IMR-90 (cell line): ENCODE results near the gene DNTT.

Experiments used
- CEBPB ChIP-seq: IDR thresholded peaks from 2 replicates; pipeline ENCODE4 v1.6.1; 2012; ENCODE audit warnings: low read depth, low read length, improper control_type of control experiment
- FOS ChIP-seq: fragments of 150-350 bp; IDR thresholded peaks from 2 replicates; pipeline ENCODE4 v1.6.1; 2016; ENCODE audit warnings: low read depth, low read length
- MAFK ChIP-seq: IDR thresholded peaks from 2 replicates; pipeline ENCODE4 v1.6.1; 2012; ENCODE audit warnings: low read depth, low read length, improper control_type of control experiment
- MAZ ChIP-seq: IDR thresholded peaks from 2 replicates; pipeline ENCODE4 v1.6.1; 2012; ENCODE audit warnings: low read depth, mild to moderate bottlenecking, low read length, improper control_type of control experiment, moderate library complexity, borderline replicate concordance
- MXI1 ChIP-seq: IDR thresholded peaks from 2 replicates; pipeline ENCODE4 v1.6.1; 2012; ENCODE audit warnings: low read depth, mild to moderate bottlenecking, low read length, moderate library complexity, borderline replicate concordance
- POLR2A ChIP-seq: IDR thresholded peaks from 2 replicates; pipeline ENCODE4 v1.6.1; 2012; ENCODE audit warnings: mild to moderate bottlenecking, low read depth, low read length
- RAD21 ChIP-seq: IDR thresholded peaks from 2 replicates; pipeline ENCODE4 v1.6.1; 2012; ENCODE audit warnings: low read length, improper control_type of control experiment
- RCOR1 ChIP-seq: IDR thresholded peaks from 2 replicates; pipeline ENCODE4 v1.6.1; 2012; ENCODE audit warnings: mild to moderate bottlenecking, low read length, improper control_type of control experiment; ENCODE audit not compliant: insufficient replicate concordance
- RFX5 ChIP-seq: IDR thresholded peaks from 2 replicates; pipeline ENCODE4 v1.8.0; 2012; ENCODE audit warnings: low read depth, mild to moderate bottlenecking, low read length, moderate library complexity
- SMC3 ChIP-seq: fragments of 150-350 bp; IDR thresholded peaks from 2 replicates; pipeline ENCODE4 v1.6.1; 2016; ENCODE audit warnings: low read depth, mild to moderate bottlenecking, antibody characterized with exemption, low read length, moderate library complexity
- USF2 ChIP-seq: fragments of 150-350 bp; IDR thresholded peaks from 2 replicates; pipeline ENCODE4 v1.6.1; 2017; ENCODE audit warnings: mild to moderate bottlenecking, antibody characterized with exemption, low read length, low read depth
- TF ChIP-seq, protein P1 (sequence below): conservative IDR thresholded peaks from 2 replicates; pipeline ENCODE4 v1.5.1; 2012; ENCODE audit warnings: mild to moderate bottlenecking, low read depth, low read length, improper control_type of control experiment
- TF ChIP-seq, protein P2 (sequence below): fragments of 150-350 bp; IDR thresholded peaks from 2 replicates; pipeline ENCODE4 v1.6.1; 2016; ENCODE audit warnings: low read depth, mild to moderate bottlenecking, low read length, moderate library complexity, borderline replicate concordance

GRCh38 chr10:96261132-96261531 is 43.1 kb upstream of the DNTT start:
- TF ChIP-seq, protein P1, sequence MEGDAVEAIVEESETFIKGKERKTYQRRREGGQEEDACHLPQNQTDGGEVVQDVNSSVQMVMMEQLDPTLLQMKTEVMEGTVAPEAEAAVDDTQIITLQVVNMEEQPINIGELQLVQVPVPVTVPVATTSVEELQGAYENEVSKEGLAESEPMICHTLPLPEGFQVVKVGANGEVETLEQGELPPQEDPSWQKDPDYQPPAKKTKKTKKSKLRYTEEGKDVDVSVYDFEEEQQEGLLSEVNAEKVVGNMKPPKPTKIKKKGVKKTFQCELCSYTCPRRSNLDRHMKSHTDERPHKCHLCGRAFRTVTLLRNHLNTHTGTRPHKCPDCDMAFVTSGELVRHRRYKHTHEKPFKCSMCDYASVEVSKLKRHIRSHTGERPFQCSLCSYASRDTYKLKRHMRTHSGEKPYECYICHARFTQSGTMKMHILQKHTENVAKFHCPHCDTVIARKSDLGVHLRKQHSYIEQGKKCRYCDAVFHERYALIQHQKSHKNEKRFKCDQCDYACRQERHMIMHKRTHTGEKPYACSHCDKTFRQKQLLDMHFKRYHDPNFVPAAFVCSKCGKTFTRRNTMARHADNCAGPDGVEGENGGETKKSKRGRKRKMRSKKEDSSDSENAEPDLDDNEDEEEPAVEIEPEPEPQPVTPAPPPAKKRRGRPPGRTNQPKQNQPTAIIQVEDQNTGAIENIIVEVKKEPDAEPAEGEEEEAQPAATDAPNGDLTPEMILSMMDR, result no peak
- TF ChIP-seq POLR2A (no peak), RFX5 (no peak), RAD21 (no peak), MXI1 (no peak), MAZ (no peak), CEBPB (peak; percentile 77), MAFK (no peak), RCOR1 (no peak), SMC3 (no peak), USF2 (no peak), FOS (no peak)
- TF ChIP-seq, protein P2, sequence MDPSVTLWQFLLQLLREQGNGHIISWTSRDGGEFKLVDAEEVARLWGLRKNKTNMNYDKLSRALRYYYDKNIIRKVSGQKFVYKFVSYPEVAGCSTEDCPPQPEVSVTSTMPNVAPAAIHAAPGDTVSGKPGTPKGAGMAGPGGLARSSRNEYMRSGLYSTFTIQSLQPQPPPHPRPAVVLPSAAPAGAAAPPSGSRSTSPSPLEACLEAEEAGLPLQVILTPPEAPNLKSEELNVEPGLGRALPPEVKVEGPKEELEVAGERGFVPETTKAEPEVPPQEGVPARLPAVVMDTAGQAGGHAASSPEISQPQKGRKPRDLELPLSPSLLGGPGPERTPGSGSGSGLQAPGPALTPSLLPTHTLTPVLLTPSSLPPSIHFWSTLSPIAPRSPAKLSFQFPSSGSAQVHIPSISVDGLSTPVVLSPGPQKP, result no peak
